PC-9 (cell line): ENCODE data around the gene FOSL2. TPM values are rescaled to one million over a fixed set of nuclear protein-coding genes. Genes with fewer than 3 reads are reported as not detected.

Source experiments
- BruUV-seq: library from RNA; stranded (reverse); fragments of 400-500 nt; replicated peaks from 2 replicates; lab custom pipeline; 2021; lab: Mats Ljungman, UMichigan
- CTCF ChIA-PET: fragments of 300-600 bp; sonication (Branson Sonifier 250); formaldehyde crosslinking; loops from one replicate; lab custom pipeline; 2022; ENCODE audit warnings: antibody characterized with exemption; lab: Charles Lee
- POLR2A ChIA-PET: fragments of 300-600 bp; sonication (Branson Sonifier 250); formaldehyde crosslinking; loops from one replicate; lab custom pipeline; 2022; ENCODE audit warnings: antibody characterized with exemption; ENCODE audit not compliant: unreplicated experiment; lab: Charles Lee
- DNase-seq, 2 experiments: peaks; one replicate each; pipeline versions ENCODE4 v3.0.0 to v3.0.0-alpha.2; 2015 to 2022; ENCODE audit warnings: mixed read lengths in 1 of 2
- H2AFZ ChIP-seq: fragments of 200-600 bp; sonication (generic); 2 replicates; pipeline ENCODE4 v1.8.1; 2017; ENCODE audit warnings: antibody characterized with exemption
- H3F3A ChIP-seq: fragments of 200-600 bp; sonication (generic); 2 replicates; pipeline ENCODE4 v1.8.1; 2017; ENCODE audit warnings: antibody characterized with exemption, mild to moderate bottlenecking, low read depth; ENCODE audit not compliant: insufficient read depth
- H3K27ac ChIP-seq: fragments of 200-600 bp; sonication (generic); 2 replicates; pipeline ENCODE4 v1.6.1; 2016; ENCODE audit warnings: mixed run types
- H3K27me3 ChIP-seq: fragments of 200-600 bp; sonication (generic); 2 replicates; pipeline ENCODE4 v1.6.1; 2016; ENCODE audit warnings: low read depth, mixed run types; ENCODE audit not compliant: insufficient read depth
- H3K36me3 ChIP-seq: fragments of 200-600 bp; sonication (generic); 2 replicates; pipeline ENCODE4 v1.6.1; 2016; ENCODE audit warnings: low read depth, mixed run types
- H3K4me1 ChIP-seq: fragments of 200-600 bp; sonication (generic); replicated peaks from 2 replicates; pipeline ENCODE4 v1.6.1; 2016; ENCODE audit warnings: mixed run types; ENCODE audit not compliant: insufficient read depth
- H3K4me2 ChIP-seq: fragments of 200-600 bp; sonication (generic); 2 replicates; pipeline ENCODE4 v1.6.1; 2017; ENCODE audit warnings: mixed run types
- H3K4me3 ChIP-seq: fragments of 200-600 bp; sonication (generic); 2 replicates; pipeline ENCODE4 v1.6.1; 2016; ENCODE audit warnings: mixed run types
- H3K79me2 ChIP-seq: fragments of 200-600 bp; sonication (generic); 2 replicates; pipeline ENCODE4 v1.6.1; 2017; ENCODE audit warnings: low read depth, mixed run types
- H3K9me2 ChIP-seq: fragments of 200-600 bp; sonication (generic); 2 replicates; pipeline ENCODE4 v1.8.1; 2017; ENCODE audit warnings: mild to moderate bottlenecking; ENCODE audit not compliant: insufficient read depth
- H3K9me3 ChIP-seq: fragments of 200-600 bp; sonication (generic); 2 replicates; pipeline ENCODE4 v1.8.1; 2016; ENCODE audit warnings: low read depth; ENCODE audit not compliant: insufficient read depth
- H4K20me1 ChIP-seq: fragments of 200-600 bp; sonication (generic); 2 replicates; pipeline ENCODE4 v1.8.1; 2017; ENCODE audit not compliant: insufficient read depth
- EZH2 ChIP-seq: fragments of 200-600 bp; sonication (generic); IDR thresholded peaks from 2 replicates; pipeline ENCODE4 v1.8.0; 2017; ENCODE audit warnings: antibody characterized with exemption, low read depth
- intact Hi-C: fragments of 100-400 bp; cut with micrococcal nuclease; formaldehyde crosslinking; loops from one replicate; pipeline ENCODE4 v1.10.0; 2022; ENCODE audit not compliant: unreplicated experiment
- total RNA-seq: library from RNA; stranded (reverse); gene quantifications from 2 replicates; pipeline ENCODE4 v1.2.3, GENCODE V29; 2021
- TF ChIP-seq, protein P1 (sequence below): fragments of 200-600 bp; sonication (generic); conservative IDR thresholded peaks from 2 replicates; pipeline ENCODE4 v1.6.1; 2017; ENCODE audit warnings: mixed run types, antibody characterized with exemption, mild to moderate bottlenecking, moderate library complexity

The FOSL2 gene
- total RNA-seq, 1 experiment from 2014 or later: 60.0 TPM

DNA sequence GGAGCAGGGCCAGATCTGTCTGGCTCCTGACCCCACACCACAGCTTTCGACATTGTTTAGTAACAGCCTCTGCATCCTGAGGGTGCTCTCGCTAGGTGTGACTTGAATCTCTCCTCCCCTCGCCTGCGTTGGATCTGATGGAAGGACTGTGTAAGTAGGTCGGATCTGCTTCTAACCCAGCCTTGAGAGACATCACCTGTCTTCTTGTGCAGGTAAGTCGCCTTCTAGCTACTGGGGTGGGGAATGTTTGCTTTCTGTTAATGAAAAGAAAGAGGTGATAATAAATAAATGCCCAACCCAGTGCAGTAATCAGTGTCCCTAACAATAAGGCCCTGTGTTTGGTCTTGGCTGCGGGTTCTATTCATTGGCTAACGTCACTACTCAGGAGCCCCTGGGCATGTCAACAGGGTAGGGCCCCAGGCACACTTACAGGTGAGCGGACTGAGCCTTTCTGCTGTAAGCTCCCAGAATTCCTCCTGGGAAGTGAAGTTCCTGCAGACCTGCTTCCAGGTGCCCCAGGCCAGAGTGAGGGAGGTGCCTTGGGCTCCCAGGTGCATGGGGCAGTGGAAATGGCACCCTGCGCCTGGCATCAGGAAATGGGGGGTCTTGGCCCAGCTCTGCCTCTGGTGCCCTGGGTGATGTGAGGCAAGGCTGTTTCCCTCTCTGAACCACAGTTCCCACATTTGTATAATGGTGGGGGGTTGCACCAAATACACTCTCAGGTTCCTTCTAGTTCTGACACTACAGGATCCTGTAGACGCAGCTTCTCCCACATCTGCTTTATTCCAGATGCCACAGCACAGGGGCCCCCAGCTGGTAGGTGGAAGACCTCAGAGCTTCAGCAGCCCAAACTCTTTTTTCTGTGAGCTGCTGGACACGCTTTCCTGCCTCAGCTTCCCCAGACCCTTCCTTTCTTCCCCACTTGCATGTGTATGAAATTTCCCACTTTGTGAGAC, 11.2 kb upstream of the FOSL2 start:
- Histone ChIP-seq H3K9me2 (no peaks in the 10 kb centered on the region), H3K9me3 (no peaks in the 10 kb centered on the region), H3K79me2 (no peaks in the 10 kb centered on the region), H3K27ac (no peak overlapping the region), H2AFZ (no peak overlapping the region), H3K4me3 (no peak overlapping the region), H3K4me2 (no peak overlapping the region), H3K36me3 (no peaks in the 10 kb centered on the region), H3F3A (peaks cover 17% of the 10 kb centered on the region; the same call in 1 of the 2 replicates), H4K20me1 (no peaks in the 10 kb centered on the region), H3K27me3 (no peaks in the 10 kb centered on the region), H3K4me1 (peaks cover 35% of the 10 kb centered on the region)
- DNase-seq: no peak
- ChIA-PET CTCF (no interaction called here), POLR2A (interaction anchor here (0.6 kb wide), 1 partner anchor 12 kb away, joined by 4 read pairs; no protein-coding TSS in a partner anchor)
- intact Hi-C loops: no loop called here
- no TSS peak for BruUV-seq
- TF ChIP-seq EZH2: no peak
- TF ChIP-seq, protein P1, sequence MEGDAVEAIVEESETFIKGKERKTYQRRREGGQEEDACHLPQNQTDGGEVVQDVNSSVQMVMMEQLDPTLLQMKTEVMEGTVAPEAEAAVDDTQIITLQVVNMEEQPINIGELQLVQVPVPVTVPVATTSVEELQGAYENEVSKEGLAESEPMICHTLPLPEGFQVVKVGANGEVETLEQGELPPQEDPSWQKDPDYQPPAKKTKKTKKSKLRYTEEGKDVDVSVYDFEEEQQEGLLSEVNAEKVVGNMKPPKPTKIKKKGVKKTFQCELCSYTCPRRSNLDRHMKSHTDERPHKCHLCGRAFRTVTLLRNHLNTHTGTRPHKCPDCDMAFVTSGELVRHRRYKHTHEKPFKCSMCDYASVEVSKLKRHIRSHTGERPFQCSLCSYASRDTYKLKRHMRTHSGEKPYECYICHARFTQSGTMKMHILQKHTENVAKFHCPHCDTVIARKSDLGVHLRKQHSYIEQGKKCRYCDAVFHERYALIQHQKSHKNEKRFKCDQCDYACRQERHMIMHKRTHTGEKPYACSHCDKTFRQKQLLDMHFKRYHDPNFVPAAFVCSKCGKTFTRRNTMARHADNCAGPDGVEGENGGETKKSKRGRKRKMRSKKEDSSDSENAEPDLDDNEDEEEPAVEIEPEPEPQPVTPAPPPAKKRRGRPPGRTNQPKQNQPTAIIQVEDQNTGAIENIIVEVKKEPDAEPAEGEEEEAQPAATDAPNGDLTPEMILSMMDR: no peak

DNA sequence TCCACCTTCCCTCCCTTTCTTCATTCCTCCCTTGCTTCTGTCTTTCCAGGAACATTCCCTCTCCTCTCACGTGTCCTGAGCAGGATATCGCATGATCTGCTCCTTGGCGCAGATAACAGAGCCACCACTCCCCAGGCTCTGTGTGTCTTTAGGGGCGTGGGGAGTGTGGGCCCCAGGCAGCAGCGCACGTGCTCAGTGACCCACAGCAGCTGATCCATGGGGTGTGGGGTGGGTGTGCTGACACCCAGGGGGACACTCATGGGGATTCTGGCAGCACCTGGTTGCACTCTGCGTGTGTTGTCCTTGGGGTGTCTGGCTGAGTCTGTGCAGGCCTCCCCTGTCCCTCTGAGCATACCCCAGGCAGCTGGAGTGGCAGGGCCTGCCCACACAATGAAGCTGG, 9.9 kb upstream of the FOSL2 start:
- POLR2A ChIA-PET: no interaction called here
- no peak for DNase-seq
- BruUV-seq: no TSS peak

More for the DNA sequence above, 9.9 kb upstream of the FOSL2 start:
- no peaks in the 10 kb centered on the region for H3K36me3 ChIP-seq
- no peaks in the 10 kb centered on the region for H3K79me2 ChIP-seq
- no peak overlapping the region for H3K4me3 ChIP-seq
- TF ChIP-seq, protein P1: no peak
- no peak for TF ChIP-seq EZH2
- H2AFZ ChIP-seq: no peak overlapping the region
- no peaks in the 10 kb centered on the region for H3K9me2 ChIP-seq
- no peaks in the 10 kb centered on the region for H3K9me3 ChIP-seq
- no peaks in the 10 kb centered on the region for H4K20me1 ChIP-seq
- peaks cover 19% of the 10 kb centered on the region; the same call in 1 of the 2 replicates for H3F3A ChIP-seq
- CTCF ChIA-PET: no interaction called here
- H3K4me1 ChIP-seq: peaks cover 42% of the 10 kb centered on the region
- H3K4me2 ChIP-seq: no peak overlapping the region
- no peaks in the 10 kb centered on the region for H3K27me3 ChIP-seq
- intact Hi-C loops: no loop called here
- H3K27ac ChIP-seq: no peak overlapping the region
